IPS DF 19.7 (cell line): ENCODE measurements around the gene TFAP2E.

Experiments
- DNase-seq: peaks from one replicate; pipeline ENCODE4 v3.0.0-alpha.2; 2013; ENCODE audit warnings: low read depth, low spot score

TFAP2E gene

DNA sequence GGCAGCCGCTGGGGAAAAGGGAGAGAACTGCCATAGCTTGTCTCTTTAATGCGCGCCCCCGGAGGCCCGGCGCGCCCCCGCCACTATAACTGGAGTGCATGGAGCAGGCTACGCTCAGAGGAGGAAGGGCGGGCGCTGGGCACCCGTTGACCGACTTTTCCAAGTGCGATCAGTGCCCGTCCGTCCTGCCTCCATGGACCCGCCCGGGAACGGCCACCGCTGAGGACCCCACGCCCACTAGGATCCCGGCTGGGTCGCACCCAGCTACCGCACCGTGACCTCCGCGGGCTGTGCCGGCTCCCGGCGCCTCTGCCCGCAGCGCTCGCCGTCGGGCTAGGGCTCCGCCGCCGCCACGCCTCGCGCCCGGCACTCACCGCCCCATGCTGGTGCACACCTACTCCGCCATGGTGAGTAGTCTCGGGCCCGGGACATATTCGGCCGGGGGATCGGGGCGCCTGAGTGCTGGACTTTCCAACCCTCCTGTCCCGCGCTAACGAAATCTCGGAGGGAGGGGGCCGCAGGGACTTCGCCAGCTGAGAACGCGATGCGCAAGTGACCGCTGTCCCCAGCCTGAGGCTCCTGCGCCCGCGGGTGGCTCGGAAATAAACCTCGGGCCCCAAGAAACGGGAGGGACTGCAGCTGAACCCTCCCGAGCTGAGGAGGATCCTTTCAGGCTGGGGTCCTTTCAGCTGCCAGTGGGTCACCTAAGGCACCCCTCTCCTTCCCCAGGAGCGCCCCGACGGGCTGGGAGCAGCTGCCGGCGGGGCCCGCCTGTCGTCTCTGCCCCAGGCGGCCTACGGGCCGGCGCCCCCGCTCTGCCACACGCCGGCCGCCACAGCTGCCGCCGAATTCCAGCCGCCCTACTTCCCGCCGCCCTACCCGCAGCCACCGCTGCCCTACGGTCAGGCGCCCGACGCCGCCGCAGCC, at the start of gene TFAP2E:
TFAP2E (plus strand) TSS at position 117 of the 927 bp plus-strand sequence; CDS start at position 381, 264 bp downstream.
- DNase-seq, result no peak

DNA sequence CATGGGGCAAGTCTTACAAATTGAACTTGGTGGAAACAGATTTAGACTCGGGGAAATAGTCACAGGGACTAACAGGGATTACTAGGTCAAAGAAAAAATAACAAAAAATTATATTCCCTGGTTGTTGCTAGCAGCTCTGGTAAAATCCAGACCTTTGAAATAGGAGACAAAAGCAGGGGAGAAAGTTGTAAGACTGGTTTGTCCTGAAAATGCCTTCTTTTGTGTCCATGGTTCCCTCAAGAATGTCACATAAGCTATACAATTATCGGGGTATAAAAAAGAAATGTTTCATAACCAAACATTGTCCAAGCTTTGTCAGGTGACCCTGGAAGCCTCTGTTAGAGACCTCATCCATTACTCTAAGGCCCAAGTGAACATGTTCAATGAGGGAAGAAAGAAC, 49.0 kb upstream of the TFAP2E start:
- DNase-seq, result no peak

DNA sequence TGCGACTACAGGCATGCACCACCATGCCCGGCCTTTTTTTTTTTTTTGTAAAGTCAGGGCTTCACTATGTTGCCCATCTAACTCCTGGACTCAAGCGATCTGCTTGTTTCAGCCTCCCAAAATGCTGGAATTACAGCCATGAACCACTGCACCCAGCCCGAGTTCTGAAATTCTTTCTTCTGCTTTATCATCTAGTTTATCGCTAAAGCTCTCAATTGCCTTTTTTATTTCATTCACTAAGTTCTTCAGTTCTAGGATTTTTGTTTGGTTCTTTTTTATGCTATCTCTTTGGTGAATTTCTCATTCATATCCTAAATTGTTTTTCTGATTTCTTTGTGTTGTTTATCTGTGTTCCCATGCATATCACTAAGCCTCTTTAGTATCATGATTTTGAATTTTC, 42.9 kb upstream of the TFAP2E start:
- no peak for DNase-seq

DNA sequence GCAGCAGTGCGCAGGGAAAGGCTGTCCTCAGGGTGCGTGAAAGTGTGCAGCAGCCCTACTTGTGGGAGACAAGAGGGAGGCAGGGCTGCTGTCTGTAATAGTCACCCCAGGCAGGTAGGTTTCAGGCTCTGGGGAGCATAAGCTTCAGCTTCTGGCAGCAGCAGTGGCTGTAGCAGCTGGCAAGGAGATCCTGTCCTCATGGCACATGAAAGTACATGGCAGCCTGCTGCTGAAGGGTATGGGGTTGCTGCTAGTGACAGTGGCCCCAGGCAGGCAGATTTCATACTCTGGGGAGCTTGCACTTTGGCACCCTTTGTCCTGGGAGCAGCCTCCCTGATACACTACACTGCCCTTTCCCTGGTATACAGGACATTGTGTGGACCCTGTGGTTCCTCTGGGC, 42.2 kb upstream of the TFAP2E start:
- DNase-seq, result no peak

- DNase-seq, result no peak
Measured at GRCh38 chr1:35531368-35531767, 41.7 kb upstream of the TFAP2E start.

- DNase-seq, result no peak
Measured at GRCh38 chr1:35532497-35533223, 40.5 kb upstream of the TFAP2E start.

DNA sequence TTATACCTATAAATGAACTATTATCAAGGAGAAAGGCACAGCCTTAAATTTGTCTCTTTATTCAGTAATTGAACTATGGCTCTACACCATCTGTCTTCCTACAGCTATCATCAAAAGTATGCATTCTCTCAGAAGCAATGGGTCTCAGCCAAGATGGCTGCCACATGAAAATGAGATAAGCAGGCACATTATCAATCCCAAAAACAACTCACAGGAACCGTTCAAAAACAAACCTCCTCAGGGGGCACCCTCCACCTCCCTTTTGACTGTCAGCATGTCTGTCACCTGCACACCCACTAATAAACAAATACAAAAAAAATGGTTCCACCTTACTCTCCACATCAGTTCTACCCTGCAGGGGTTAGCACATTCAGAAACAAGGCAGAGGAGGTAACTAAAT, 39.5 kb upstream of the TFAP2E start:
- DNase-seq, result no peak

DNA sequence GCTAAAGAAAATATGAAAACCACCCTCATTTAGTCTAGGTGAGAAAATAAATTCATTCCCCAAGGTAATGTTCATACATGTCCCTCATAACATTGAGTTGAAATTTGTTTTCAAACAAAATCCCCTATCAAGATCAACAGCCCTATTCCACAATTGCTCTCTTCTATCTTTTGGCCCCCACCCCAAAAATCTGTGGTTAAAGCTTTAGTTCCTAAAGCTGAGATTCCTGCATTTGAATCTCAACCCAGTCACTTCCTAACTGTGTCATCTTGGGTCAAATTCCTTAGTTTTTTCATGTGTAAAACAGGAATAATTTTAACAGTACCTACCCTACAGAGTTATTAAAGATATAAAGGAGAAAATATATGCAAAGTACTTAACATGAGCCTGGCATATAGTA, 37.9 kb upstream of the TFAP2E start:
- no peak for DNase-seq

GRCh38 chr1:35536556-35537162, 36.5 kb upstream of the TFAP2E start:
- no peak for DNase-seq

- DNase-seq, result no peak
Measured at GRCh38 chr1:35537806-35538205, 35.3 kb upstream of the TFAP2E start.

DNA sequence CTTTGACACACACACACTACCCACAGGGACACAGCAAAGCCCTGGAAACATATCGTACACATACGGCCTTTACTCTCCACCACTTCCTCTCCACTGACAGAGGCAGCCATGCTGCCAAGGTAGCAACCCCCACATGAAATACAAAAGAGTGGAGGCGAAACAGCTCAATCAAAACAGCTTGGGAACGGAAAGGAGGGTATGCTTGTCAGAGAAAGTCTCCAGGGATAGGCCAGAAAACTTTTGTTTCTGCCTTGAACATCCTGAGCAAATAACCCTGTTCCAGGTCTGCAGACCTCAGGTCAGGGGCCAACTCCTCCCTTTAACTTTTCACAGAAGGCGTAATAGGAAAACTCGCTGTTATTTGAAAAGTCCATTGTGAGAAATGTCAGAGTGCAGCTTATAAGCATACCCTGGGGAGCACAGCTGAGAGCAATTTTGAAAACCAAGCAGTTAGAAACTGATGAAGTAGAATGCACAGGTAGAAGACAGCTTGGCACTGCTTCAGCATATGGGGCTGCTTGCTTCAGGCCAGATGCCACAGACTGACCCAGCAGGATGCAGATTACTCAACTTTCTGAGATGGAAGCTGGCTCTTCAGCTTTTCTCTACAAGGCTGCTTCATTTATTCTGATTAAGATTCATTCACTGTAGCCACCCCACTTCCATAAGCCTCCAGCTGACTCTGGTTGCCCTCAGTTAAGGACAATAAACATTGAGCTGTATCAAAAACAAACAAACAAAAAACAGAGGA, 33.9 kb upstream of the TFAP2E start:
- no peak for DNase-seq

GRCh38 chr1:35539824-35540261, 33.3 kb upstream of the TFAP2E start:
- DNase-seq, result no peak

GRCh38 chr1:35544976-35545375, 28.1 kb upstream of the TFAP2E start:
- DNase-seq, result no peak

GRCh38 chr1:35546614-35547013, 26.5 kb upstream of the TFAP2E start:
- no peak for DNase-seq

DNA sequence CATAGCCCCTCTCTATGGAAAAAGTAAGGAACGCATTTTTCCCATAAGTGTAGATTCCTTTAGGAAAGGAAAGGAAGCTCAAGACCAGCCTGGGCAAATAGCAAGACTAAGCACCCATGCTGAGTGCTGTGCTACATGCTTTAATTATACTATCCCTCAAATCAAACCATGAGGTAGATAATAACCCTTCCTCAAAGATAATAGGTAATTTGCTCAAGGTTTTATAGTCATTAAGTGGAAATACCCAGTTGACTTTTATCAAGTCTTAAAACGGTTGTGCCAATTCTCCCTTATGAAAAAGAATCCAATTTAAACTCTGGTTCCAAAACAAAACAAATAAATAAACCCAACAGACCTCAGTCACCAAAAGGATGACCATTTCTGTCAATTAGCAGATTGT, 19.3 kb upstream of the TFAP2E start:
- DNase-seq, result no peak

DNA sequence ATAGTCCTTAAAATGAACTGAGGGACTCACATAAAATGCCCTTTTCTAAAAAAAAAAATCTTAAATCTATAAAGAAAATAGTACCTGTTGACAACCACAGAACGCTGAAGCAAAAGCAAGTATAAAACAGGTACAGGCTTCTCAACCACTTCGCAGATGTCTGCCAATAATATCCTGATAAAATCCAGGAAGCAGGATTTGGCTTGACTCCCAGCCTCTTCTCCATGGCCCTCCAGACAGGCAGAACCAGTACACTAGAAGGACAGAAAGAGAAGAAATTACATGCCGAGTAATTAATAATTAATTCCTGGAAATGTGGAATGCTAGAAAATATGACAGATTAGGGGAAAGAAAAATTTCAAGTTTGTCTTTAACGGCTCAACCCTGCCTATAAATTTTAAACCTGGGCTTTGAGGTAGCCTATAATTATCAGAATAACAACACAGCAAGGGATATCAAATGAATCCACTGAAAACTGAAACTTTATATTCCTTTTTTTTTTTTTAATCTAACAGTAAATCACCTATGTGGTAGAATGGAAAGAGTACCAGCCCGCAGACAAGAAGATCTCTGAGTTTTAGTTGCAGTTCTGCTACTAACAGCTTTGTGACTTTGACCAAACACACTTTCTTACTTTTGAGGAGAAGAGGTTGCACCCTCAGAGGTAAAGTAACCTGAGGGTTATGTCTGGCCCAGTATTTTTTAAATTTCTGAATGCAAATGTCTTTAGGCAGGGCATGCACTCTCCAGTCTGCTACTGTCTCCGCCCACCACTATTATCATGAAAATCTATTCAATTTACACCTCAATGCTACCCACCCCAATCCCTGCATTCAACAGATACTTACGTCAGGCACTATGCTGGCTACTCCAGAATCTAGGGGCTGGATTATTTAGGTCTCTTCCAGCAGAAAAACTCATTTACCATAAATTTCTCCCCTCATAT, 18.6 kb upstream of the TFAP2E start:
- peak; percentile 75 for DNase-seq

DNA sequence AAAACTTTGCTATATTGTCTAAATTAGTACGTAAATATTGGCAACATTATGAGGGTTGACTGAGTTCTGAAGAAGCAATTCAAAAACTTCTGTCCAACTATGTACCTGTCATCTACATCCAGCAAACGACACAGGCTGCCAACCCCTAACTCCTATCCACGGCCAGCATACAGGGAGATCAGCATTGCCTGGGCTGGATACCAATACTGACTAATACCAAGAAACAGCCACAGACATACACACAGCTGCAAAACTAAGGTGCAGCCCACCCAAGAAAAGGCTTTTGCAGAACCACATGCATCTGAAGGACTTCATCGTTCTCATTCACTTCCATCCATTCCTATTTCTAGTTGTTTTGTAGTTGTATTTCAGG, 17.9 kb upstream of the TFAP2E start:
- DNase-seq, result no peak

- DNase-seq, result no peak
Measured at GRCh38 chr1:35555601-35556477, 17.3 kb upstream of the TFAP2E start.

- no peak for DNase-seq
Measured at GRCh38 chr1:35556484-35557117, 16.5 kb upstream of the TFAP2E start.
